SK-N-SH treated with all-trans-retinoic acid at 6 μM for 48 hours (cell line): ENCODE results near the gene UBE2Q1.

Experiments
- ARNTL ChIP-seq: fragments of 450-650 bp; formaldehyde crosslinking; IDR thresholded peaks from 2 replicates; pipeline ENCODE4 v1.5.0; 2020; ENCODE audit warnings: low read depth, mild to moderate bottlenecking, moderate library complexity, borderline replicate concordance
- RARB ChIP-seq: fragments of 250-450 bp; sonication (Bioruptor Pico); IDR thresholded peaks from 2 replicates; pipeline ENCODE4 v1.8.0; 2021; ENCODE audit warnings: mild to moderate bottlenecking, moderate library complexity
- TOX ChIP-seq: fragments of 250-450 bp; sonication (Bioruptor Pico); IDR thresholded peaks from 2 replicates; pipeline ENCODE4 v1.8.0; 2021; ENCODE audit warnings: mild to moderate bottlenecking, moderate library complexity, borderline replicate concordance
- TF ChIP-seq, protein P1 (sequence below): fragments of 250-450 bp; sonication (Bioruptor Pico); IDR thresholded peaks from 2 replicates; pipeline ENCODE4 v1.5.0; 2020; ENCODE audit warnings: mild to moderate bottlenecking, moderate library complexity
- TF ChIP-seq, protein P2 (sequence below): fragments of 250-450 bp; sonication (Bioruptor Pico); IDR thresholded peaks from 2 replicates; pipeline ENCODE4 v1.5.1; 2020; ENCODE audit warnings: low read depth, mild to moderate bottlenecking, moderate library complexity

- TF ChIP-seq TOX: no peak
- TF ChIP-seq, protein P1, sequence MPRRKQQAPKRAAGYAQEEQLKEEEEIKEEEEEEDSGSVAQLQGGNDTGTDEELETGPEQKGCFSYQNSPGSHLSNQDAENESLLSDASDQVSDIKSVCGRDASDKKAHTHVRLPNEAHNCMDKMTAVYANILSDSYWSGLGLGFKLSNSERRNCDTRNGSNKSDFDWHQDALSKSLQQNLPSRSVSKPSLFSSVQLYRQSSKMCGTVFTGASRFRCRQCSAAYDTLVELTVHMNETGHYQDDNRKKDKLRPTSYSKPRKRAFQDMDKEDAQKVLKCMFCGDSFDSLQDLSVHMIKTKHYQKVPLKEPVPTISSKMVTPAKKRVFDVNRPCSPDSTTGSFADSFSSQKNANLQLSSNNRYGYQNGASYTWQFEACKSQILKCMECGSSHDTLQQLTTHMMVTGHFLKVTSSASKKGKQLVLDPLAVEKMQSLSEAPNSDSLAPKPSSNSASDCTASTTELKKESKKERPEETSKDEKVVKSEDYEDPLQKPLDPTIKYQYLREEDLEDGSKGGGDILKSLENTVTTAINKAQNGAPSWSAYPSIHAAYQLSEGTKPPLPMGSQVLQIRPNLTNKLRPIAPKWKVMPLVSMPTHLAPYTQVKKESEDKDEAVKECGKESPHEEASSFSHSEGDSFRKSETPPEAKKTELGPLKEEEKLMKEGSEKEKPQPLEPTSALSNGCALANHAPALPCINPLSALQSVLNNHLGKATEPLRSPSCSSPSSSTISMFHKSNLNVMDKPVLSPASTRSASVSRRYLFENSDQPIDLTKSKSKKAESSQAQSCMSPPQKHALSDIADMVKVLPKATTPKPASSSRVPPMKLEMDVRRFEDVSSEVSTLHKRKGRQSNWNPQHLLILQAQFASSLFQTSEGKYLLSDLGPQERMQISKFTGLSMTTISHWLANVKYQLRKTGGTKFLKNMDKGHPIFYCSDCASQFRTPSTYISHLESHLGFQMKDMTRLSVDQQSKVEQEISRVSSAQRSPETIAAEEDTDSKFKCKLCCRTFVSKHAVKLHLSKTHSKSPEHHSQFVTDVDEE: no peak
- TF ChIP-seq RARB: no peak
- TF ChIP-seq, protein P2, sequence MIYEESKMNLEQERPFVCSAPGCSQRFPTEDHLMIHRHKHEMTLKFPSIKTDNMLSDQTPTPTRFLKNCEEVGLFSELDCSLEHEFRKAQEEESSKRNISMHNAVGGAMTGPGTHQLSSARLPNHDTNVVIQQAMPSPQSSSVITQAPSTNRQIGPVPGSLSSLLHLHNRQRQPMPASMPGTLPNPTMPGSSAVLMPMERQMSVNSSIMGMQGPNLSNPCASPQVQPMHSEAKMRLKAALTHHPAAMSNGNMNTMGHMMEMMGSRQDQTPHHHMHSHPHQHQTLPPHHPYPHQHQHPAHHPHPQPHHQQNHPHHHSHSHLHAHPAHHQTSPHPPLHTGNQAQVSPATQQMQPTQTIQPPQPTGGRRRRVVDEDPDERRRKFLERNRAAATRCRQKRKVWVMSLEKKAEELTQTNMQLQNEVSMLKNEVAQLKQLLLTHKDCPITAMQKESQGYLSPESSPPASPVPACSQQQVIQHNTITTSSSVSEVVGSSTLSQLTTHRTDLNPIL: no peak
- no peak for TF ChIP-seq ARNTL (CRISPR knock-in tag)
Measured at GRCh38 chr1:154503898-154504297, 54.6 kb downstream of the UBE2Q1 start.
